NCI-H1105 treated with DMSO at 0.1 percent for 48 hours (cell line): ENCODE data around the gene MAPK8IP3.

Experiments used
- DNase-seq: peaks from one replicate; lab custom pipeline; 2025; lab: John Stamatoyannopoulos, UW

Gene MAPK8IP3

DNA sequence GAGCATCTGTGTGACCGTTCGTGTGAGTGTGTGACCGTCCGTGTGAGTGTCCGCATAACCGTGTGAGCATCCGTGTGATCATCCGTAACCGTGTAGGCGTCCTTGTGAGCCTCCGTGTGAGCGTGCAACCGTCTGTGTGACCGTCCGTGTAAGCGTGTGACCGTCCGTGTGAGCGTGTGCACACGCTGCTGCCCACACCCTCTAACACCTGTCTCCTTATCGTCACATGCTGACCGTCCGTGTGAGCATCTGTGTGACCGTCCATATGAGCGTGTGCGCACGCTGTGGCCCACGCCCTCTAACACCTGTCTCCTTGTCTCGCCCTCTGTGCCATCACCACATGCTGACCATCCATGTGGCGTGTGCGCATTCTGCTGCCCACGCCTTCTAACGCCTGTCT lies 34.2 kb downstream of the MAPK8IP3 start:
- no peak for DNase-seq

DNA sequence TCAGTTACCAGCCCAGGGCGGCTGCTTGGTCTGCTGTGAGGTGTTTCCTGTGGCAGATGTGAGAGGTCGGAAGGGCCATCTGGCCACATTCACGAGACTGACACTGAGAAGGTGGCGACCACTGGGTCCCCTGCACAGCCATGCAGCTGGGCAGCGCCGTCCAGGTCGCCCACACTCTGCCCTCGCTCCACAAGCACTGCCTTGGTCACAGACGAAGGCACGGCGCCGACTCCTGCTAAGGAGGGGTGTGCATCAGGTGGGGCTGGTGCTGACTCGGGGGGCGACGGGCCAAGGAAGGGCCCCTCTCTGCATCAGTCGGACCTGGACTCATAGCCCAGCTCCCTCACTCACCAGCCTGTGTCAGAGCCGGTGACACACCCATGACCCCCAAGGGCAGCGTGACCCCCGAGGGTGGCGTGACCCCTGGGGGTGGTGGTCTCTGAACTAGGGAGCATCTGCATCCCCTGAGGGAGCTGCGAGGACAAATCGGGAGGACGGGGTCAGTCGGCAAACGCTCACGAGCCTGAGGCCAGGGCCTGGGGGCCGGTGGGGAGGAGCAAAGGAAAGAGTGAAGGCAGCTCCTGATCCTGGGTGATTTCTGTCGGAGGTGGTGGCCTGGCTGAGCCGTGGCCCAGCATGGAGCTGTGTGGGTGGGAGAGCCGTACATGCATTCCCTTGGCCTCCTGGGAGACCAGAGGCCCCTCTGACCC lies 34.9 kb downstream of the MAPK8IP3 start:
- DNase-seq = no peak

DNA sequence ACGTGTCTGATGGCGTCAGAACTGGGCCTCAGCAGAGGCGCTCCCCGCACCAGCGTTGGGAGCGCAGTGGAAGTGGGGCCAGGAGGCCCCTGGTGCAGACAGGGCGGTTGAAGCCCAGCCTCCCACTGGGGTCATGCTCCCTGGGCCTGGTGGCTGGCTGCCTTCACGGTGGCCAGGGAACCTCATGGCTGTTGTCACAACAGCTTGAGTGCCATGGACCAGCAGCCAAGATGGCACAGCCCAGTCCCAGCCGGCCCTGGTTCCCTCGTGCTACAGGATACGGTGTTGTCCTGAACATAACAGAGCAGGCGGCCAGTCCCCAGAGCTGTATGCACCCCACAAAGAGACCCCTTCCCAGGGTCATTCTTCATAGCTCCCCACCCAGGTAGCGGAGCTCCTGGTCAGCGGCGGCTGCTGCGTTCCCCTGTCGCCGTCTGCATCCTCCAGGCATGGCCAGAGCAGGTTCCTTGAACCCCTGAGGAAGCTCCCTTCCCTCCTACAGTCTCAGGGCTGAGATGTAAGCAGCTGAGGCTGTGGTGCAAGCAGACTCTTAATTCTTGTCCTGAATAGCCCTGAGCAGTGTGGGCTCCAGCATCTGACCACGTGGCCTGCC lies 35.7 kb downstream of the MAPK8IP3 start:
- DNase-seq = no peak

DNA sequence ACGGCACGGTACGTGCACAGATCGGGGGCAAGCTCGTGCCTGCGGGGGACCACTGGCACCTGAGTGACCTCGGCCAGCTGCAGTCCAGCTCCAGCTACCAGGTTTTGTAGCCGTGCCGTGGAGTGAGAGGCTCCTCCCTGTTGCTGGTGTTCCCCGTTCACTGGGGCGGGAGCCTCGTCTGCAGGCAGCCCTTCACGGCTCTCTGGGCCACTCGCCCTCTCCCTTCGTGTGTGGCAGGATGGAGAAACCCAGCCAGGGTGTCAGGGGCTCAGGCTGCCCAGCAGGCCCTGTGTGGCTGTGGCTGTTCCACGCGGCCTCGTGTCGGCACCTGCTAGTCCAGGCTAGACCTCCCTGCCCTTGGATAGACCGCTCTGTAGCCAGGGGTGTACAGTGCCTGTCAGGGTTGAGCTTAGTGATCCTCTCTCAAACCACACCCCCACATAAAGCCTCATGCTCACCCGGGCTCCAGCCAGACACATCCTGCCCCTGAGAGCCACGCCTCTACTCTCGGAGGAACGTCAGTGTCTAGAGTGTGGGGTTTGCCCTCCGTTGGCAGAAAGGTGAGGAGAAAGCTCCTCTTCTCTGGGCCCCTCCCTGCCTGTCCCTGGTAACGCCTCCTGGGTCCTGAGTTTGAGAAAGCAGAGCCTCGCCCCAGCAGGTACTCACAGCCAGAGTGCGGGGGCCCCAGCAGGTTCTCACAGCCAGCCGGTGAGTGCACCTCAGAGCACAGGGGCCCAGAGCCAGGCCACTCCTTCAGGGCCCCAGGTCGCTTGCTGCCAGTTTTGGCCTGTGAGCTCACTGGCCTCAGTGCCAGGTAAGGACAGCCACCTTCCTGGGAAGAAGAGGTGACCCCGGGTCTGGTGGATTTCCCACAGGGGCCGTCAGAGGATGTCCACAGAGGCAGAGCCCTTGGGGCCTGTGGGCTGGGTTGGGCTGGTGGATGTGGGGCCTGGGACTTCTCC lies 37.7 kb downstream of the MAPK8IP3 start:
- no peak for DNase-seq

DNA sequence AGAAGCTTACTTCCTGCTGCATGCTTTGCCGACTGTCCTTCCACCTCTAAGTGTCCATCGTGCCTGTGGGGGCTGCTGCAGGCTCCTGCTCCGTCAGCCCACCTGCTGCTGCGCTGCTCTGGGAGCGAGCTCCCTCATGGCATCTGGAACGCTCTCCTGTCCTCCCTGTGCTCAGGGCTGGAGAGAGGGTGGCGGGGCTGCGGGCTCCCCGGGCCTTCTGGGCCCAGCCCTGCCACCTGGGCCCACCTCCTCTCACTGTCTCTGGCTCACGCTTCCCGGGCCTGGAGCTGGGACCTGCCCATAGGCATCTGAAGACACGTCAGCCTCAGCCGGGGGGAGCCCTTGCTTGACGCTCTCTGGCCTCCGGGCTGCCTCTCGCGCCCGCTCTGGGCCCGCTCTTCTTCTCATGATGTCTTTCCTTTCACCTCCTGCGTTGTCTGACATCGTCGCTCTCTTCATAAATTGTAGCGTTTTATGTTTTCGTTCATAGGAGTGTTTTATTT lies 38.4 kb downstream of the MAPK8IP3 start:
- no peak for DNase-seq

DNA sequence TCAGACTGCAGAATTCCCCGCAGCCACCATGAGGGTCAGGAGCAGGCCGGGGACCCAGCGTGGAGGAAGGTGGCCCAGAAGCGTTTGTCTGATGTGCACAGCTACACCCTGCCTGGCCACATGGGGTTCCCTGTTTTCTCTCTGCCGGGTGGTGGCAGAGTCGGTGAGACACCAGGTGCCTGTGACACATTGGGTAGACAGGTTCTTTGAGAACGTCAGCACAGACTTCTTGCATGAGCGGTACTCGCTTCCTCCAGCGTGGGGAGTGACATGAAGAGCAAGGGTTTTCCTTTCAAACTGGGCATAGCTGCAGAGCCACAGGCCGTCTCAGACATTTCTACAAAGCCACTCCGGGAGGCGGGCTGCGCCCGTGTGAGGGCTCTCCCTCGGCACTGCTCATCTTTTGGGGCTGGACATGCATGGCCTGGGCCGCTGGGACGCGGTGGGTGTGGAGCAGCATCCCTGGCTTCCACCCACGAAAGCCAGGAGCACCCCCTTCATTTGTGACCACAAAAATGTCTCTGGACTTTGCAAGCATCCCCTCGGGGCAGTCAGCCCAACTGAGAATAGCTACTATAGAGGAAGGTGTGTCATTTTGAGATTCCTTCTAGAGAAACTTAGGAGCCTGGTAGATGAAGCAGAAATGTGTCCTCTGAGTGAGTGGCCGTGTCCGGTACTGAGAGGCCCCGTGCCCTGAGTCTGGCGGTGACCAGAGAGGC lies 39.3 kb downstream of the MAPK8IP3 start:
- DNase-seq = no peak

DNA sequence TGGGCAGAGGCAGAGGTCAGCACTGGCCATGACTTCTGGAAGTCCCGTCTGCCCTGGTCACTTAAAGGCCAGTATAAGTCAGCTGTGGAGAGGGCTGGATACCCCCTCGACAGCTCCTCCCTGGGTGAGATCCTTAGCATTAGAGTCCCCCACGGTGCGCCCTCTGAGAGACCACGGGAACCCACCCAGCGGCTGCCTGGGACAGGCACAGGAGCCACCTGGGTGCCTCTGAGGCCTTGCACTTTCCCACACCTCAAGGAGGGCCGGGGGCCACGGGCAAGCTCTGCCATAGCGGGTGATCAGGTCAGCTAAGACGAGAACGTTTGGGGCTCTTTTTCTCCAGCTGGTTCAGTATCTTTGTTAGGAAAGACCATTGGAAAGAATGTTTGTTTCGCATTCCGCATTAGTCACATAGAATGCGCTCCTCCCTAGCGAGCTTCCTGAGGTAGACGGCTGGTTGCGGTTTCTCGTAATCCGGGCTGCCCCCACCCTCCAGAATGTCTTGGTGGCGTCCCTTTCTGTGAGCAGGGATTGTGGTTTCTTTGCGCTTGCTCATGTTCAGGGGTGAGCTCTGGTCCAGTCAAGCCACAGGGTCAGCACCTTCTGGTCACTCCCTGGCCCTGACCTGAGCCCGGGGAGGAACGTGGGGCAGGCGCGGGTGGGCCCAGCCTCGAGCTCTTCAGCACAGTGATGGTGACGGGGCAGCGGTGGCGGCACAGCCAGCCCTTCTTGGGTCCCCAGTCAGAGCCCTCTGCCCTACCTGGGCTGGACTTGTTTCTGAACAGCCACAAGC lies 40.1 kb downstream of the MAPK8IP3 start:
- DNase-seq = no peak

DNA sequence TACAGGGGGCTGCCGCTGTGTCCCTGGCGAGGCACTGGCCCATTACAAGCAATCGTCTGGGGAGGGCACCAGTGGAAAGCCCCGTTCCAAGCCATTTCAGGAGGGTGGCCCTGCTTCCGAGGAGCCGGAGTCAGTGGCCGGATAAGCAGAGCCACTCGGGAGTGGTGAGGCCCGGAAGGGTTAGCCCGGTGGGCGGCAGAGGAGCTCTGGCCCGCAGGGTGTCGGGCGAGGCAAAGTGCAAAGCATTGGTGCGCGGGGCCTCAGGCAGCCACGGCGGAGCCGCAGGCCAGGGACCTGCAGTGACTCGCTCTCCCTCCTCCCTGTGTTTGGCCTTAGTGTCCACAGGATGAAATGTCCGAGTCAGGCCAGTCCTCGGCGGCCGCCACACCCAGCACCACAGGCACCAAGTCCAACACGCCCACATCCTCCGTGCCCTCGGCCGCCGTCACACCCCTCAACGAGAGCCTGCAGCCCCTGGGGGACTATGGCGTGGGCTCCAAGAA lies 40.7 kb downstream of the MAPK8IP3 start:
- DNase-seq = no peak

DNA sequence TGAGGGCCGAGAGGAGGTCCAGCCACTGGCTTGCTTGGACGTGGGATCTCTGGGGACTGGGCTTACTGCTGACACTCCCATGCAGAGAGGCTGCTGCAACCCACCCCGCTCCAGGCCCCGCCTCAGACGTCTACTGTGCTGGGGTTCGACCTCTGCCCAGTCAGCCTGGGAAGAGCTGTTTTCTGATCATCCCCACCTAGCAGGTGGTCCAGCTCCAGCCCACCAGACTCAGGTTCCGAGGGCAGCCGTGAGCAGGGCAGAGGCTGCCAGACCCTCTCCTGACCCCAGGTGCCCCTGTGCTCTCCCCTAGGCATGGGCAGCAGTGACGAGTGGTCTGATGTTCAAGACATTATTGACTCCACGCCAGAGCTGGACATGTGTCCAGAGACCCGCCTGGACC lies 41.9 kb downstream of the MAPK8IP3 start:
- no peak for DNase-seq

DNA sequence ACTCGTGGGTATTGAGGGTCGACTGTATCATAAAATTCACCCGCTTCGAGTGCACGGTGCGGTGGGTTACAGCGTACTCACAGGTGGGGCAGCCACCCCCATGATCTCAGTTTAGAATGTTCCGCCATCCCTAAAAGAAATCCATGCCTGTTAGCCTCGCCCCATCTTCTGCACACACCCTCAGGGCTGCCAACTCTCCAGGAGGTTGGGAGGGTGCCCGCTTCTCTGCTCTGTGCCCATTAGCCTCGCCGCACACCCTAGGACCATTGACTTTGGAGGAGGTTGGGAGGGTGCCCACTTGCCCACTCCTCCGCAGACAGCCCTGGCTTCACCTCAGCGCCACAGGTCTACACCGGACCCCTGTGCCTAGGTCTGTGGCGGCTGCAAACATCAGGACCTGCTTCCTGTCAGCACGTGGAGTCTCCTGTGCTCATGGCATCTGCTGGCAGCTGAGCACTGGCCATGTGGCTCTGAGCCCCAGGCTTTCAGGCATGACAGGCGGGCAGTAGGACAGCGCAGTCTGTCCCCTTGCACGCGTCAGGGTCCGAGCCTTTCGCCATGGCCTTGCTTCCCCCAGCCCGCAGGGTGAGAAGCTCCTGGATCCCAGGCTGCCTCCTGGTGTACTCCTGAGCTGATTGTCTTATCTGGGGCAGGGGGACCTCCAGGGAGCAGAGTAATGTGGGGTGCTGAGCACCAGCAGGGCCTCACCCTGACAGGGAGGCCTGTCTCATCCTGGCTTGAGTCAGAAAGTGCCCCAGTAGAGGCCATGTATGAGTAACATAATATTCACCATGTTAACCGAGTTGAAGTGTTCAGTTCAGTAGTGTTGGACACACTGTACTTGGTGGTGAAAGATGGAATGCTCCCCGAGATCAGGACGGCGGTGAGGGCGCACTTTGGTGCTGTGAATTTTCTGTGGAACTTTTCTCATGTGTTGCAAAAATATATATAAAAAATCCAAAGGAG lies 43.4 kb downstream of the MAPK8IP3 start:
- DNase-seq = no peak

DNA sequence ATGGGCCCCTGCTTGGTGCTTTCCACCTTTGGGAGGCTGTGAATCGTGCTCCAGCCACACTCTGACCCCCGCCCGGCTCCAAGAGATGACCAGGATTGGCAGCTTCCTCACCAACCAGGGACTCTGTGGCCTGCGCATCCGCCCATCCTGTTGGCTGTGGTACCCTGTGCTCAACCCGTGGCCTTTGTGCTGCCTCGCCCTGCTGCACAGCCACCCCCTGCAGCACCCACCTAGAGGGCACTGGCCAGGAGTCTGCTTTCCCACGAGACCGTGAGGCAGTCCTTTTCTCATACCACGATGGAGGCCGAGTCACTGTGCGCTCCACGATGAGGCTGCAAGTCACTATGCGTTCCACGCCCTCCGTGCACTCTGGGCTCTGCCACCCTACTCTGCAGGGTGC lies 46.0 kb downstream of the MAPK8IP3 start:
- DNase-seq = no peak

DNA sequence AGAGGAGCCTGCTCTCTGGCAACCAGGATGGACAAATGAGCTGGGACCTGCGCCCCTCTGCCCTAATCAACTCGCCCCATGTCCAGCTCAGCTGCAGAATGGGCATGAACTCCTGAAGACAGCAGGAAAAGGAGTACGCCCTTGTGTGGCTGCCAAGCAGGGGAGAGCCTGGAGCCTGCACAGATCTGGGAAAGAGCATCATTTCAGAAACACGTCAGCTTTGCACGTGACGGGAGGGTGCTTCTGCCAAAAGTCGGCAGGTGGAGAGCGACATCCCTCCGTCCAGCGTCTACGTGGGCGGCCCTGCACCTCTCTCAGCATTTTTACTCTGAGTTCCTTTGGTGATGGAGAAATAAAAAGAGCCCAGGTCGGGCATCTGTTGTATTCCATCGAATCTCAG lies 46.9 kb downstream of the MAPK8IP3 start:
- no peak for DNase-seq

DNA sequence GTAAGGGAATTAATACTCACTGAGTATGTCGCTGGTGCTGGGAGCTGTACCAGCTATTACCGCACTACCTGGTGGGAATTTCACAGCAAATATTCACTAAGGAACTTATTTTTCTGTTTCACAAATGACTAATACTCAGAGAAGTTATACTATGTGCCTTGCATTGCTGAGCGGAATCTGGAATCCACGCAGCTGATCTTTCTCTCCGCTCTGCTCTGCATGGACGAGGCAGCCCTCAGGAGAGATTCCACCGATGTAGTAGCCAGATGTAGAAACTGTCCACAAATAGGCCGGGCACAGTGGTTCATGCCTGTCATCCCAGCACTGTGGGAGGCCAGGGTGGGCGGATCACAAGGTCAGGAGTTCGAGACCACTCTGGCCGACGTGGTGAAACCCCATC lies 48.2 kb downstream of the MAPK8IP3 start:
- no peak for DNase-seq

DNA sequence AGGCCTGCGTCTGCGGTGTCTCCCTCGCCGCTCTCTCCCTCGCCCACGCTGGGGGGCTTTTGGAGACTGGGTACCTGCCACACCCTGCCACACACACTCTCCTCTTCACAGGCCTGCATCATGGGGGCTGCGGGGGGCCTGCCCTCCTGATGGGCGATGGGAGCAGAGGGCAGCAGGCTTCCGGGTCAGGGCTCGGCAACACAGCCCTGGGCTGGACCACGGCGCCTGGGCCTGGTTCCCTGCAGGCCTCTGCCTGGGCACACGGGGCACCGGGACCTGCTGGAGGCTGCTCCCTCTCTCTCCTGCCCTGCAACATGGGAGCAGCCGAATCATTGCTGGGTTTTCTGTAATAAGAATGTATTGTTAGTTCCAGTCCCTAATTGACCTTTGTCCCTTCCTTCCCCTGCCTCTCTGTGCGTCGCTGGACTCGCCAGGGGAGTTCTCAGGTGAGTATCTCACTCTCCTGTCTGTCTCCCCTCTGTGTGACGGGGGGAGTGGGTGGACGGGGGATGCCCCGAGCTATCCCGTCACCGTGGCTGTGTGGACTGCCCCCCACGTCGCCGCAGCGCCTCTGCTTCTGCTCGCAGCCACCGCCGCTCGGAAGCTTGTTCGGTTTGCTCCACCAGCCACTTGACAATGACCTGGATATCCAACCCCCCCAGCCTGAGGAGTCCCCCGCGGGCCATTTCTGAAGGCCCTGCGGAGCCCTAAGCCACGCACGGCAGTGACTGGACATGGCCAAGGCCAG lies 51.9 kb downstream of the MAPK8IP3 start:
- no peak for DNase-seq

DNA sequence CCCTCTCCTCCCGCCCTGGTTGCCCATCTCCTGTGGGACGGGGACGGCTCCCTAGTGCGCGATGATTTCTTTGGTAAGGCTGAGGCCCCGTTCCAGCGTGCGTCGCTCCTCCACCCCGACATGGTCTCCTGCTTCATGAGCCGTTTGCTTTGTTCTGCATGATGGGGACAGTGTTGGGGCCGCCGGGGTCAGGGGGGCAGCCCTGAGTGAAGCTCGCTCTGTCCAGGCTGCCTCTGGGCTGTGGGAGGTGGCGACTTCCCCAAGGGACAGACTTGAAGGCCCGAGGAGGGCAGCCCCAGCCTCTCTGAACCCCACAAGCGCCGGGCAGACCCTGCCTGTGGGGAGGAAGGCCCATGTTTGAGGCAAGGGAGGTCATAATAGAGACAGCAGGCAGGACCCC lies 52.9 kb downstream of the MAPK8IP3 start:
- DNase-seq = no peak

DNA sequence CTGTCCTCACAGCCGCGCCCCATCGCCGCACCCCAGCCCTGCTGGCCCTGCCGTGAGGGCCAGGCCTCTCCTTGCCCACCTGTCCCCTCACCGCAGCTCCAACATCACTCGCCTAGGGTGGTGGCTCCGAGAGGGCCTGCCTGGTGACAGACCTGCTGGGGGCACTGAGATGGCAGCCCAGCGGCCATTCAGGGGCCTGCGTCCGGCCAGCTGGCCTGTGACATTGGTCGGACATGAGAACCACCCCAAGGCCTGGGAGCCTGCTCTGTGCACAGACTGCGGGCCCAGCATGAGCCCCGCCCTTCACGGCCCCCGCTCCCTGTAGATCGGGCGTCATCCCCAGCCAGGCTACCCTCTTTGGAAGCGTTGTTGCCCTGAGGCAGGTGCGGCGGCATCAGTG lies 53.5 kb downstream of the MAPK8IP3 start:
- no peak for DNase-seq

DNA sequence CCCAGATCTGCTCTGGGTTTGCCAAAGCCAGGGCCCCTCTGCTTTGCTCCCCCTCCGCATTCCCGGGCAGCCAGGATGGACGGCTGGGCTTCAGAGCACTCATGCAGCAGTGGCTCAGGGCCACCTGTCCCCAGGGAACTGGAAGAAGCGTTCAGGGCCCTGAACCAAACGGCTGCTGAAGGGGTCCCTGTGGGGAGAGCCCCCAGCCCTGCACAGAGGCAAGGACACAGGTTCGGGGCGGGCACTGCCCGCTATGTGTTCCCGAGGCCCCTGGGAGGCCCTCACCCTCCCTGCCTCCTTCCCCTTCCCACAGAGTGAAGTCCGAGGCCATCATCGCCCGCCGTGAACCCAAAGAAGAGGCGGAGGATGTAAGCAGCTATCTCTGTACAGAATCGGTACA lies 54.9 kb downstream of the MAPK8IP3 start:
- no peak for DNase-seq

DNA sequence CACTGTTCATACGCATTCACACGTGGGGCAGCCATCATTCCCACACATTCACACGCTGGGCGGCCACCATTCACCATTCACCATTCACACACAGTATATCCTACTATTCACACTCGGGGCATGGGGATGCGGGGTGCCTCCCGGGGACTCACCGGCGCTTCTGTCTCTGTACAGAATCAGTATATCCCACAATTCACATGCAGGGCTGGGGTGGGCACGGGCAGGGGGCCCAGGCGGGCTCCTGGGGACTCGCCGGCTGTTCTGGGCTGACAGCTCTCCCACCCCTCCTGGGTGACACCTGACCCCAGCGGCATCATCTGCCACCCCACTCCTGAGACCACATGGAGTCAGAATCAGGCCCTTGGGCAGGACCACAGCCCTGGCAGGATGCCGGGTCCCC lies 55.8 kb downstream of the MAPK8IP3 start:
- DNase-seq = no peak
